A549 (cell line): ENCODE data around the gene KLHL8. TPM values are rescaled to one million over a fixed set of nuclear protein-coding genes. Genes with fewer than 3 reads are reported as not detected.

Experiments
- ATAC-seq, 2 experiments: fragments of 200-7000 bp in 1 of 2; fragments of >200 bp in 1 of 2; cut with Nextera tagmentation in 1 of 2; cut with Tn5 transposase in 1 of 2; 3 replicates each; pipeline versions ENCODE4 v1.8.0 to v1.9.1; 2018 to 2020; ENCODE audit warnings: mild to moderate bottlenecking in 1 of 2, moderate library complexity in 1 of 2
- CTCF ChIA-PET: fragments of 300-600 bp; sonication (Branson Sonifier 250); formaldehyde crosslinking; extraction: SDS; loops from one replicate; lab custom pipeline; 2021; ENCODE audit warnings: antibody characterized with exemption, inconsistent platforms; lab: Yijun Ruan, JAX
- POLR2A ChIA-PET: fragments of 350-600 bp; formaldehyde crosslinking; extraction: SDS; loops from one replicate; lab custom pipeline; 2021; ENCODE audit warnings: antibody characterized with exemption, inconsistent platforms; lab: Yijun Ruan, JAX
- DNase-seq, 2 experiments: peaks; one replicate each; pipeline versions ENCODE4 v3.0.0 to v3.0.0-alpha.2; 2011 to 2016; ENCODE audit warnings: low read depth in 1 of 2, low spot score in 1 of 2
- FAIRE-seq: peaks from 2 replicates; lab custom pipeline; 2011; peaks lifted over from hg19 to GRCh38; lab: Jason Lieb, UNC
- H3K27ac ChIP-seq, 2 experiments: fragments of >200 bp; sonication (Bioruptor Twin); formaldehyde crosslinking; 3 replicates each; pipeline ENCODE4 v1.5.1; 2016 to 2017
- H3K4me1 ChIP-seq: fragments of >200 bp; sonication (Bioruptor Twin); formaldehyde crosslinking; 3 replicates; pipeline ENCODE4 v1.6.1; 2016
- H3K4me2 ChIP-seq: fragments of >200 bp; sonication (Bioruptor Twin); formaldehyde crosslinking; 3 replicates; pipeline ENCODE4 v1.6.1; 2016
- H3K4me3 ChIP-seq: fragments of >200 bp; sonication (Bioruptor Twin); formaldehyde crosslinking; 3 replicates; pipeline ENCODE4 v1.5.1; 2016
- H3K9me3 ChIP-seq: fragments of >200 bp; sonication (Bioruptor Twin); formaldehyde crosslinking; 3 replicates; pipeline ENCODE4 v1.6.1; 2016
- EHMT2 ChIP-seq: fragments of 200-600 bp; sonication (generic); IDR thresholded peaks from 2 replicates; pipeline ENCODE4 v1.6.1; 2016; ENCODE audit warnings: antibody characterized with exemption, low read depth, mild to moderate bottlenecking, moderate library complexity
- EP300 ChIP-seq, 2 experiments: fragments of >200 bp; sonication (Bioruptor Twin); formaldehyde crosslinking; IDR thresholded peaks; 2 replicates in 1 of 2; 3 replicates in 1 of 2; pipeline ENCODE4 v1.6.1; 2016 to 2017
- FOSL2 ChIP-seq, 2 experiments: fragments of 450-650 bp in 1 of 2; fragments of >200 bp in 1 of 2; sonication (Bioruptor Twin) in 1 of 2; formaldehyde crosslinking; IDR thresholded peaks; 2 replicates each; pipeline versions ENCODE4 v1.5.0 to v1.6.1; 2016 to 2020; ENCODE audit warnings: mild to moderate bottlenecking in 1 of 2, moderate library complexity in 1 of 2
- HEYL ChIP-seq: fragments of 250-450 bp; sonication (Bioruptor Pico); IDR thresholded peaks from 2 replicates; pipeline ENCODE4 v1.8.0; 2021; ENCODE audit warnings: mild to moderate bottlenecking, moderate library complexity
- KDM5A ChIP-seq: fragments of 200-600 bp; sonication (generic); IDR thresholded peaks from 2 replicates; pipeline ENCODE4 v1.6.1; 2016; ENCODE audit warnings: antibody characterized with exemption, mild to moderate bottlenecking
- MAFK ChIP-seq: fragments of 450-650 bp; IDR thresholded peaks from 2 replicates; pipeline ENCODE4 v1.6.1; 2014; ENCODE audit not compliant: partially characterized antibody
- MAZ ChIP-seq: fragments of 150-350 bp; IDR thresholded peaks from 2 replicates; pipeline ENCODE4 v1.6.1; 2014; ENCODE audit warnings: antibody characterized with exemption, low read depth, low read length, borderline replicate concordance
- MYC ChIP-seq: IDR thresholded peaks from 2 replicates; pipeline ENCODE4 v1.6.1; 2012; ENCODE audit warnings: mild to moderate bottlenecking, inconsistent platforms, low read length, improper control_type of control experiment, borderline replicate concordance
- NFE2L2 ChIP-seq: fragments of 150-350 bp; conservative IDR thresholded peaks from 2 replicates; pipeline ENCODE4 v1.6.1; 2014; ENCODE audit warnings: low read length
- NPAS2 ChIP-seq: fragments of 250-450 bp; sonication (Bioruptor Pico); IDR thresholded peaks from 2 replicates; pipeline ENCODE4 v1.8.0; 2022; ENCODE audit warnings: mild to moderate bottlenecking, moderate library complexity, borderline replicate concordance
- POLR2AphosphoS2 ChIP-seq: conservative IDR thresholded peaks from 2 replicates; pipeline ENCODE4 v1.6.1; 2012; ENCODE audit warnings: low read length, improper control_type of control experiment, inconsistent platforms
- RAD21 ChIP-seq, 2 experiments: fragments of >200 bp in 1 of 2; sonication (Bioruptor Twin) in 1 of 2; formaldehyde crosslinking in 1 of 2; IDR thresholded peaks in 1 of 2; conservative IDR thresholded peaks in 1 of 2; 2 replicates in 1 of 2; 3 replicates in 1 of 2; pipeline ENCODE4 v1.6.1; 2012 to 2018; ENCODE audit warnings: inconsistent platforms in 1 of 2
- RFX5 ChIP-seq: fragments of 450-650 bp; IDR thresholded peaks from 2 replicates; pipeline ENCODE4 v1.7.1; 2014; ENCODE audit warnings: antibody characterized with exemption, mild to moderate bottlenecking, moderate library complexity
- RNF2 ChIP-seq: fragments of 200-600 bp; sonication (generic); IDR thresholded peaks from 2 replicates; pipeline ENCODE4 v1.6.1; 2016; ENCODE audit warnings: low read depth, mild to moderate bottlenecking, antibody characterized with exemption, moderate library complexity, borderline replicate concordance
- SMC3 ChIP-seq: fragments of >200 bp; sonication (Bioruptor Twin); formaldehyde crosslinking; IDR thresholded peaks from 3 replicates; pipeline ENCODE4 v1.6.1; 2018; ENCODE audit warnings: inconsistent platforms
- SREBF2 ChIP-seq: fragments of 450-650 bp; IDR thresholded peaks from 2 replicates; pipeline ENCODE4 v1.6.1; 2014; ENCODE audit warnings: mild to moderate bottlenecking, moderate library complexity
- TP53 ChIP-seq: fragments of 250-450 bp; sonication (Bioruptor Pico); IDR thresholded peaks from 2 replicates; pipeline ENCODE4 v1.5.0; 2021; ENCODE audit warnings: mild to moderate bottlenecking, moderate library complexity
- ZC3H11A ChIP-seq: fragments of 450-650 bp; IDR thresholded peaks from 2 replicates; pipeline ENCODE4 v1.6.1; 2014; ENCODE audit warnings: antibody characterized with exemption, mild to moderate bottlenecking
- ZSCAN20 ChIP-seq: fragments of 250-450 bp; sonication (Bioruptor Pico); IDR thresholded peaks from 2 replicates; pipeline ENCODE4 v1.8.0; 2022; ENCODE audit warnings: mild to moderate bottlenecking, moderate library complexity
- WGBS: methylation state at CpG from one replicate; pipeline ENCODE4 v1.1.6; 2017; ENCODE audit errors: missing lambda C conversion rate; 5-methylcytosine and 5-hydroxymethylcytosine counted together
- polyA plus RNA-seq, 4 experiments: library from polyadenylated mRNA; depleted of rRNA in 3 of 4; stranded (reverse); fragments of >200 nt; fragmentation: RNase III in 1 of 4; extraction: RNeasy Plus Mini Kit Qiagen cat#74134 plus additional on column Dnase treatment in 1 of 4; gene quantifications; 2 replicates in 3 of 4; 3 replicates in 1 of 4; pipeline ENCODE4 v1.2.3, GENCODE V29; 2011 to 2017
- TF ChIP-seq, protein P1 (sequence below): fragments of 250-450 bp; sonication (Bioruptor Pico); IDR thresholded peaks from 2 replicates; pipeline ENCODE4 v1.5.0; 2020; ENCODE audit warnings: low read depth, mild to moderate bottlenecking, moderate library complexity
- TF ChIP-seq, protein P2 (sequence below): fragments of >200 bp; sonication (Bioruptor Twin); formaldehyde crosslinking; IDR thresholded peaks from 2 replicates; pipeline ENCODE4 v1.6.1; 2016
- TF ChIP-seq, protein P3 (sequence below): IDR thresholded peaks from 2 replicates; pipeline ENCODE4 v1.6.1; 2012

KLHL8 gene
- polyA plus RNA-seq, 2 of the 4 experiments (the other 2 are of a cell fraction) = 9.7 to 11.2 TPM

DNA sequence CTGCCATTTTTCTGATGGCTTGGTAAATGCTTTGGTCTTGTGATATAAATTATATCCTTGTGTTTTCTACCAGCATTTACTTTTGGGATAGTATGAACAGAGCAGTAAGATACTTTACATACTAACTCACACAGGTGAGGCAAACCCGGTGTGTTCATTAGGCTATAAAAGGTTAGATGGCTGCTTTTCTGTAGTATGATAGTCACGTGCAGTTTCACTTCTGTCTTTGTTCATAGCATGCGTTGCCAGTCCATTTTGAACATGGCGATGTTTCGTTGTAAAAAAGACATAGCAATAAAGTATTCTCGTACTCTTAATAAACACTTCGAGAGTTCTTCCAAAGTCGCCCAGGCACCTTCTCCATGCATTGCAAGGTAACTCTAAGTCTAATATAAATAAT is 88.4 kb downstream of the KLHL8 start:
- WGBS = 89% methylated on average over 8 of the region's 8 CpGs

DNA sequence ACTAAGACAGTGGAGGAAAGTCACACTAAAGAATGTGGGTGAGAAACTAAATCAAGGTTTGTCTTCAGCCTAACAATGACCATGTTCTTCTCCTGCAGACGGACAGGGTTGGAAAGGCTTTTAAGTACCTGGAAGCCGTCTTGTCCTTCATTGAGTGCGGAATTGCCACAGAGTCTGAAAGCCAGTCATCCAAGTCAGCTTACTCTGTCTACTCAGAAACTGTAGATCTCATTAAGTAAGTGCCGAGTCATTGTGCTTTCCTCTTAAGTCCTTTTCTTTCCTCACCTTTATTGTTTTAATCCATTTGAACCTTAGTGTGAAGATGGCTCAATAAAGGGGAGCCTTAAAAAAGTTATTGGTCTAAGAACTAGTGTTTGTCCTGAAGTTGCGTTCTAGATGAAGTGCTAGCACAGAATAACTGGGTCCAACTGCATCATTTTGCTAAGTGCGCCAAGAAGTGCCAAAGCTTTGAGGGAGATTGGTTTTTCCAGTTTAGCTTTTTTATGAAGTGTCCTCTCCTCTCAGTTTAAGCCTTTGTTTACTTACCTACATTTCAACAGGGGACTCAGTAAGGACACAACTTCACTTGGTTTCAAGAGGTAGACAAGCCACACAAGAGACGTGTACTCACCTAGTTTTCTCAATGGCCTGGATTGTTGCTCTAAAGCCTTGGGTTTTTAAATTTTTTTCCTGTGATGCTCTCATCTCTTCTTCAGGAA is 89.3 kb downstream of the KLHL8 start:
- Histone ChIP-seq H3K4me1 (0 out of 3 replicates have a peak, but pooled peaks cover 6% of the 10 kb centered on the region), H3K27ac (peak overlapping the region in 1 of 2 experiments; percentile 37; a peak in 2 of 6 replicates), H3K4me3 (no peak overlapping the region), H3K9me3 (no peaks in the 10 kb centered on the region), H3K4me2 (no peak overlapping the region)
- FAIRE-seq (no peak), DNase-seq (peak in 1 of 2 experiments; percentile 3), ATAC-seq (no peak)
- 94% methylated on average over 7 of the region's 7 CpGs for WGBS
- TF ChIP-seq RFX5 (no peak), HEYL (CRISPR knock-in tag) (no peak), MAFK (peak; percentile 58), MAZ (no peak), EHMT2 (no peak), TP53 (CRISPR knock-in tag) (no peak), FOSL2 (IDR thresholded peaks at IDR 0.05) (no peak), FOSL2 (CRISPR knock-in tag; IDR thresholded peaks at IDR 0.05) (no peak), SREBF2 (no peak), NFE2L2 (peak; percentile 61)
- TF ChIP-seq, protein P1, sequence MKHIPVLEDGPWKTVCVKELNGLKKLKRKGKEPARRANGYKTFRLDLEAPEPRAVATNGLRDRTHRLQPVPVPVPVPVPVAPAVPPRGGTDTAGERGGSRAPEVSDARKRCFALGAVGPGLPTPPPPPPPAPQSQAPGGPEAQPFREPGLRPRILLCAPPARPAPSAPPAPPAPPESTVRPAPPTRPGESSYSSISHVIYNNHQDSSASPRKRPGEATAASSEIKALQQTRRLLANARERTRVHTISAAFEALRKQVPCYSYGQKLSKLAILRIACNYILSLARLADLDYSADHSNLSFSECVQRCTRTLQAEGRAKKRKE (CRISPR knock-in tag) = no peak
- ChIA-PET CTCF (interaction anchor here (0.6 kb wide), 1 partner anchor 909 kb away, joined by 3 read pairs; no protein-coding TSS in a partner anchor), POLR2A (no interaction called here)

More for the DNA sequence above, 88.4 kb downstream of the KLHL8 start:
- DNase-seq = no peak
- H3K27ac ChIP-seq = no peak overlapping the region
- no peak for ATAC-seq
- 0 out of 3 replicates have a peak, but pooled peaks cover 6% of the 10 kb centered on the region for H3K4me1 ChIP-seq
- H3K4me3 ChIP-seq = no peak overlapping the region
- H3K9me3 ChIP-seq = no peaks in the 10 kb centered on the region
- TF ChIP-seq RAD21 (conservative IDR thresholded peaks at IDR 0.05 in 1 of 2, IDR thresholded peaks at IDR 0.05 in 1 of 2) = no peak
- no peak for TF ChIP-seq ZSCAN20 (CRISPR knock-in tag)
- TF ChIP-seq, protein P1 (CRISPR knock-in tag) = no peak
- TF ChIP-seq EHMT2 = no peak
- no peak for TF ChIP-seq KDM5A
- TF ChIP-seq, protein P2, sequence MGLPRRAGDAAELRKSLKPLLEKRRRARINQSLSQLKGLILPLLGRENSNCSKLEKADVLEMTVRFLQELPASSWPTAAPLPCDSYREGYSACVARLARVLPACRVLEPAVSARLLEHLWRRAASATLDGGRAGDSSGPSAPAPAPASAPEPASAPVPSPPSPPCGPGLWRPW = no peak
- TF ChIP-seq EP300 (IDR thresholded peaks at IDR 0.05) = no peak
- TF ChIP-seq MYC = no peak
- no peak for TF ChIP-seq NPAS2 (CRISPR knock-in tag)
- TF ChIP-seq SMC3 = no peak
- no peak for TF ChIP-seq ZC3H11A
- no peak for TF ChIP-seq POLR2AphosphoS2
- no peak for TF ChIP-seq RNF2
- TF ChIP-seq, protein P3, sequence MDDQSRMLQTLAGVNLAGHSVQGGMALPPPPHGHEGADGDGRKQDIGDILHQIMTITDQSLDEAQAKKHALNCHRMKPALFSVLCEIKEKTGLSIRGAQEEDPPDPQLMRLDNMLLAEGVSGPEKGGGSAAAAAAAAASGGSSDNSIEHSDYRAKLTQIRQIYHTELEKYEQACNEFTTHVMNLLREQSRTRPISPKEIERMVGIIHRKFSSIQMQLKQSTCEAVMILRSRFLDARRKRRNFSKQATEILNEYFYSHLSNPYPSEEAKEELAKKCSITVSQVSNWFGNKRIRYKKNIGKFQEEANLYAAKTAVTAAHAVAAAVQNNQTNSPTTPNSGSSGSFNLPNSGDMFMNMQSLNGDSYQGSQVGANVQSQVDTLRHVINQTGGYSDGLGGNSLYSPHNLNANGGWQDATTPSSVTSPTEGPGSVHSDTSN = no peak
- H3K4me2 ChIP-seq = no peak overlapping the region
- ChIA-PET POLR2A (no interaction called here), CTCF (interaction anchor here (1.8 kb wide), 1 partner anchor 210 kb away, joined by 11 read pairs; no protein-coding TSS in a partner anchor)
- FAIRE-seq = no peak
